IMR-90 (cell line): ENCODE data around the gene MROH8. TPM values are rescaled to one million over a fixed set of nuclear protein-coding genes. Genes with fewer than 3 reads are reported as not detected.
"Not testable (repeated sequence)": the region's sequence is repeated elsewhere in the genome, so short reads cannot be mapped to it uniquely, and the experiment has no call there.

Experiments used
- ATAC-seq: fragments of 200-7000 bp; cut with Tn5 transposase; 2 replicates; pipeline ENCODE4 v1.9.1; 2020; ENCODE audit warnings: low read depth, mild to moderate bottlenecking, moderate library complexity
- BruUV-seq: library from RNA; stranded (reverse); fragments of 400-500 nt; replicated peaks from 2 replicates; lab custom pipeline; 2021; lab: Mats Ljungman, UMichigan
- CTCF ChIA-PET: fragments of 300-600 bp; formaldehyde crosslinking; extraction: SDS; loops from one replicate; lab custom pipeline; 2021; ENCODE audit warnings: antibody characterized with exemption; lab: Yijun Ruan, JAX
- POLR2A ChIA-PET: fragments of 300-600 bp; sonication (Branson Sonifier 250); formaldehyde crosslinking; loops from one replicate; lab custom pipeline; 2022; ENCODE audit warnings: antibody characterized with exemption; ENCODE audit not compliant: unreplicated experiment; lab: Charles Lee
- DNase-seq: peaks from one replicate; pipeline ENCODE4 v3.0.0; 2013
- H2AFZ ChIP-seq: replicated peaks from 2 replicates; pipeline ENCODE3; 2013; ENCODE audit warnings: low read length, mild to moderate bottlenecking; ENCODE audit not compliant: poor library complexity
- H2AK5ac ChIP-seq: 2 replicates; pipeline ENCODE4 v1.6.1; 2013; ENCODE audit warnings: low read depth, low read length, inconsistent platforms
- H2AK9ac ChIP-seq: replicated peaks from 2 replicates; pipeline ENCODE3; 2013; ENCODE audit warnings: mild to moderate bottlenecking, low read depth, low read length, moderate library complexity; ENCODE audit not compliant: poor library complexity
- H2BK120ac ChIP-seq: 2 replicates; pipeline ENCODE4 v1.6.1; 2013; ENCODE audit warnings: low read depth, low read length, inconsistent platforms
- H2BK15ac ChIP-seq: 3 replicates; pipeline ENCODE4 v1.6.1; 2013; ENCODE audit warnings: low read depth, low read length, inconsistent platforms
- H2BK20ac ChIP-seq: 2 replicates; pipeline ENCODE4 v1.6.1; 2013; ENCODE audit warnings: low read depth, mild to moderate bottlenecking, inconsistent platforms, low read length, moderate library complexity
- H2BK5ac ChIP-seq: 2 replicates; pipeline ENCODE4 v1.6.1; 2013; ENCODE audit warnings: mild to moderate bottlenecking, low read depth, low read length, inconsistent platforms; ENCODE audit not compliant: poor library complexity, severe bottlenecking
- H3K14ac ChIP-seq: replicated peaks from 2 replicates; pipeline ENCODE4 v1.6.1; 2013; ENCODE audit warnings: low read depth, low read length, inconsistent platforms
- H3K18ac ChIP-seq: 2 replicates; pipeline ENCODE4 v1.6.1; 2013; ENCODE audit warnings: low read depth, low read length, control low read depth
- H3K23ac ChIP-seq: 2 replicates; pipeline ENCODE4 v1.6.1; 2013; ENCODE audit warnings: low read depth, low read length, inconsistent platforms
- H3K27ac ChIP-seq: 2 replicates; pipeline ENCODE4 v1.5.1; 2013; ENCODE audit warnings: mild to moderate bottlenecking, control low read depth, low read length; ENCODE audit not compliant: insufficient read depth
- H3K27me3 ChIP-seq: 2 replicates; pipeline ENCODE4 v1.6.1; 2013; ENCODE audit warnings: low read length; ENCODE audit not compliant: control insufficient read depth, insufficient read depth
- H3K36me3 ChIP-seq: 2 replicates; pipeline ENCODE4 v1.6.1; 2013; ENCODE audit warnings: low read length, mixed read lengths; ENCODE audit not compliant: control insufficient read depth, insufficient read depth
- H3K4ac ChIP-seq: 2 replicates; pipeline ENCODE4 v1.6.1; 2013; ENCODE audit warnings: low read depth, low read length, inconsistent platforms
- H3K4me1 ChIP-seq: 2 replicates; pipeline ENCODE4 v1.6.1; 2013; ENCODE audit warnings: low read length, mixed read lengths; ENCODE audit not compliant: control insufficient read depth, insufficient read depth
- H3K4me2 ChIP-seq: 2 replicates; pipeline ENCODE4 v1.6.1; 2013; ENCODE audit warnings: low read depth, mild to moderate bottlenecking, control low read depth, low read length, moderate library complexity
- H3K4me3 ChIP-seq: 2 replicates; pipeline ENCODE4 v1.5.1; 2013; ENCODE audit warnings: low read depth, mild to moderate bottlenecking, control low read depth, low read length, moderate library complexity; ENCODE audit not compliant: insufficient read depth
- H3K56ac ChIP-seq: 2 replicates; pipeline ENCODE4 v1.6.1; 2013; ENCODE audit warnings: low read length, inconsistent platforms; ENCODE audit not compliant: insufficient read depth; ENCODE audit errors: extremely low read depth
- H3K79me1 ChIP-seq, 2 experiments: 2 replicates each; pipeline ENCODE4 v1.6.1; 2013; ENCODE audit warnings: low read length in 2 of 2, inconsistent platforms in 1 of 2, low read depth in 1 of 2
- H3K9ac ChIP-seq: 2 replicates; pipeline ENCODE4 v1.6.1; 2013; ENCODE audit warnings: low read depth, low read length, control low read depth
- H3K9me1 ChIP-seq: 2 replicates; pipeline ENCODE4 v1.6.1; 2013; ENCODE audit warnings: low read length, inconsistent platforms; ENCODE audit not compliant: insufficient read depth
- H3K9me3 ChIP-seq: 2 replicates; pipeline ENCODE4 v1.6.1; 2013; ENCODE audit warnings: low read length; ENCODE audit not compliant: control insufficient read depth, insufficient read depth
- H4K20me1 ChIP-seq: 2 replicates; pipeline ENCODE4 v1.6.1; 2013; ENCODE audit warnings: low read length, inconsistent platforms; ENCODE audit not compliant: insufficient read depth
- H4K5ac ChIP-seq: 2 replicates; pipeline ENCODE4 v1.6.1; 2013; ENCODE audit warnings: mild to moderate bottlenecking, low read depth, low read length, control low read depth
- H4K8ac ChIP-seq, 2 experiments: 2 replicates each; pipeline ENCODE4 v1.6.1; 2013; ENCODE audit warnings: low read depth in 2 of 2, low read length in 2 of 2, control low read depth in 1 of 2, inconsistent platforms in 1 of 2
- H4K91ac ChIP-seq: 2 replicates; pipeline ENCODE4 v1.6.1; 2013; ENCODE audit warnings: low read depth, low read length, inconsistent platforms; ENCODE audit not compliant: insufficient read depth
- WGBS, 2 experiments: methylation state at CpG; one replicate each; pipeline versions ENCODE4 v1.1.5 to v1.1.7; 2013; ENCODE audit warnings: missing lambda C conversion rate in 2 of 2; ENCODE audit not compliant: insufficient read length in 1 of 2; ENCODE audit errors: extremely low coverage in 2 of 2; 5-methylcytosine and 5-hydroxymethylcytosine counted together
- dilution Hi-C: fragments of 300-500 bp; cut with HindIII; formaldehyde crosslinking; loops from one replicate; pipeline ENCODE4 v1.14.3; 2018; ENCODE audit warnings: low sequenced_read_pairs; ENCODE audit not compliant: unreplicated experiment
- in situ Hi-C: fragments of 300-500 bp; cut with MboI; formaldehyde crosslinking; loops from 3 replicates; pipeline ENCODE4 v1.14.3; 2019; ENCODE audit warnings: low sequenced_read_pairs, inconsistent platforms, mixed read lengths
- intact Hi-C: fragments of 100-400 bp; cut with micrococcal nuclease; formaldehyde crosslinking; loops from 2 replicates; pipeline ENCODE4 v1.10.0; 2022
- polyA plus RNA-seq, 3 experiments: library from polyadenylated mRNA; depleted of rRNA; stranded (reverse); fragments of >200 nt; gene quantifications; 2 replicates each; pipeline ENCODE4 v1.2.3, GENCODE V29; 2012; ENCODE audit warnings: low replicate concordance in 1 of 3
- total RNA-seq: library from RNA; depleted of rRNA; stranded (reverse); fragments of >200 nt; gene quantifications from 2 replicates; pipeline ENCODE4 v1.2.3, GENCODE V29; 2012

MROH8 gene
- total and polyA plus RNA-seq, 2 of the 4 experiments (the other 2 are of a cell fraction), result 1.3 to 1.8 TPM

DNA sequence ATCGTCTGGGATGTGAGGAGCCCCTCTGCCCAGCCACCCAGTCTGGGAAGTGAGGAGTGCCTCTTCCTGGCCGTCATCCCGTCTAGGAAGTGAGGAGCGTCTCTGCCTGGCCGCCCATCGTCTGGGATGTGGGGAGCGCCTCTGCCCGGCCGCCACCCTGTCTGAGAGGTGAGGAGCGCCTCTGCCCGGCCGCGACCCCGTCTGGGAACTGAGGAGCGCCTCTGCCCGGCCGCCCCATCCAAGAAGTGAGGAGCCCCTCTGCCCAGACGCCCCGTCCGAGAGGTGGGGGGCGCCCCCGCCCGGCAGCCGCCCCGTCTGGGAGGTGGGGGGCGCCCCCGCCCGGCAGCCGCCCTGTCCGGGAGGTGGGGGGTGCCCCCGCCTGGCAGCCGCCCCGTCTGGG, 28.5 kb downstream of the MROH8 start:
- H3K9me3 ChIP-seq, H3K27ac ChIP-seq, H2AK5ac ChIP-seq, H3K56ac ChIP-seq, H4K5ac ChIP-seq, H2BK20ac ChIP-seq, H2AFZ ChIP-seq, ATAC-seq, DNase-seq, H3K79me1 ChIP-seq, H4K8ac ChIP-seq, BruUV-seq, H3K4ac ChIP-seq, H3K18ac ChIP-seq, H3K23ac ChIP-seq, H2BK5ac ChIP-seq, H3K36me3 ChIP-seq, H3K4me2 ChIP-seq, intact Hi-C loops, H3K4me3 ChIP-seq, H2BK120ac ChIP-seq, H3K9me1 ChIP-seq, CTCF ChIA-PET, POLR2A ChIA-PET, H3K14ac ChIP-seq, H2BK15ac ChIP-seq, H2AK9ac ChIP-seq, H3K9ac ChIP-seq, H4K91ac ChIP-seq, H4K20me1 ChIP-seq, dilution Hi-C loops, H3K27me3 ChIP-seq, H3K4me1 ChIP-seq, in situ Hi-C loops: not testable (repeated sequence)
- 78% methylated on average over 8 of the region's 33 CpGs; no CpG with 5 or more reads in 1 of the 2 experiments for WGBS, 2 experiments
